Naive thymus-derived CD4-positive, alpha-beta T cell (primary cell): ENCODE data around the gene MAGEB16. TPM values are rescaled to one million over a fixed set of nuclear protein-coding genes. Genes with fewer than 3 reads are reported as not detected.

Source experiments
- ATAC-seq: fragments of 150-1000 bp; cut with Tn5 transposase; 2 replicates; pipeline ENCODE4 v1.10.0; 2021; ENCODE audit warnings: mild to moderate bottlenecking, moderate library complexity
- CTCF ChIA-PET: fragments of 350-600 bp; sonication (Branson Sonifier 250); formaldehyde crosslinking; loops from one replicate; lab custom pipeline; 2021; ENCODE audit warnings: antibody characterized with exemption; lab: Charles Lee
- POLR2A ChIA-PET: fragments of 350-600 bp; sonication (Branson Sonifier 250); formaldehyde crosslinking; loops from one replicate; lab custom pipeline; 2021; ENCODE audit warnings: antibody characterized with exemption, inconsistent platforms; lab: Charles Lee
- DNase-seq, 9 donors: peaks; one replicate each; pipeline versions ENCODE4 v3.0.0 to v3.0.0-alpha.2; 2020 to 2022; ENCODE audit warnings: mixed read lengths in 1 of 9
- H3K27ac ChIP-seq: one replicate; pipeline ENCODE4 v1.7.0; 2013; ENCODE audit warnings: mild to moderate bottlenecking, low read depth, low read length, moderate library complexity
- H3K27me3 ChIP-seq, 2 donors: one replicate each; pipeline ENCODE4 v1.7.0; 2013; ENCODE audit warnings: low read length in 2 of 2, mild to moderate bottlenecking in 2 of 2, moderate library complexity in 2 of 2; ENCODE audit not compliant: control insufficient read depth in 2 of 2, insufficient read depth in 2 of 2
- H3K36me3 ChIP-seq, 3 experiments: 1 replicate in 2 of 3; 2 replicates in 1 of 3; pipeline ENCODE4 v1.7.0; 2013; ENCODE audit warnings: low read length in 3 of 3, mild to moderate bottlenecking in 3 of 3, moderate library complexity in 1 of 3; ENCODE audit not compliant: insufficient read depth in 3 of 3, control insufficient read depth in 2 of 3
- H3K4me1 ChIP-seq, 2 donors: one replicate each; pipeline ENCODE4 v1.7.0; 2013; ENCODE audit warnings: low read length in 2 of 2, mild to moderate bottlenecking in 2 of 2, moderate library complexity in 1 of 2; ENCODE audit not compliant: control insufficient read depth in 2 of 2, insufficient read depth in 2 of 2
- H3K4me3 ChIP-seq: 2 replicates; pipeline ENCODE4 v1.7.0; 2013; ENCODE audit warnings: mild to moderate bottlenecking, low read length
- H3K9me3 ChIP-seq, 3 experiments: 1 replicate in 2 of 3; 2 replicates in 1 of 3; pipeline ENCODE4 v1.7.0; 2013; ENCODE audit warnings: low read length in 3 of 3; ENCODE audit not compliant: control insufficient read depth in 2 of 3
- H3K27ac Mint-ChIP-seq, 9 donors: one replicate each; pipeline ENCODE4 v1.8.0; 2020 to 2022; ENCODE audit warnings: mixed read lengths in 9 of 9, mild to moderate bottlenecking in 8 of 9, moderate library complexity in 5 of 9, inconsistent platforms in 2 of 9
- H3K27me3 Mint-ChIP-seq, 5 donors: one replicate each; pipeline ENCODE4 v1.8.0; 2021 to 2022; ENCODE audit warnings: mixed read lengths in 5 of 5, mild to moderate bottlenecking in 1 of 5
- H3K36me3 Mint-ChIP-seq, 5 donors: one replicate each; pipeline ENCODE4 v1.8.0; 2020 to 2022; ENCODE audit warnings: mixed read lengths in 5 of 5, mild to moderate bottlenecking in 3 of 5, inconsistent platforms in 1 of 5
- H3K4me1 Mint-ChIP-seq, 7 donors: one replicate each; pipeline ENCODE4 v1.8.0; 2020 to 2022; ENCODE audit warnings: mixed read lengths in 7 of 7, mild to moderate bottlenecking in 3 of 7, inconsistent platforms in 1 of 7
- H3K4me3 Mint-ChIP-seq, 10 donors: one replicate each; pipeline ENCODE4 v1.8.0; 2020 to 2022; ENCODE audit warnings: mild to moderate bottlenecking in 10 of 10, mixed read lengths in 10 of 10, moderate library complexity in 6 of 10, inconsistent platforms in 2 of 10
- H3K9me3 Mint-ChIP-seq, 11 donors: one replicate each; pipeline ENCODE4 v1.8.0; 2020 to 2022; ENCODE audit warnings: mixed read lengths in 11 of 11, mild to moderate bottlenecking in 4 of 11, inconsistent platforms in 1 of 11, moderate library complexity in 1 of 11
- intact Hi-C, 2 donors: fragments of 100-400 bp; cut with micrococcal nuclease; formaldehyde crosslinking; loops; one replicate each; pipeline ENCODE4 v1.15.1; 2023
- polyA plus RNA-seq, 2 donors: library from polyadenylated mRNA; unstranded; fragments of 300-500 nt; fragmentation: Illumina TruSeq; gene quantifications; one replicate each; pipeline ENCODE4 v1.2.3, GENCODE V29; 2021
- total RNA-seq, 6 experiments: library from RNA in 5 of 6; stranded (reverse) in 5 of 6; gene quantifications; 1 replicate in 5 of 6; 2 replicates in 1 of 6; pipeline ENCODE4 v1.2.3 and lab custom pipeline; 2021 to 2026

MAGEB16 gene
- total and polyA plus RNA-seq, 7 experiments from 2014 or later, result not detected

DNA sequence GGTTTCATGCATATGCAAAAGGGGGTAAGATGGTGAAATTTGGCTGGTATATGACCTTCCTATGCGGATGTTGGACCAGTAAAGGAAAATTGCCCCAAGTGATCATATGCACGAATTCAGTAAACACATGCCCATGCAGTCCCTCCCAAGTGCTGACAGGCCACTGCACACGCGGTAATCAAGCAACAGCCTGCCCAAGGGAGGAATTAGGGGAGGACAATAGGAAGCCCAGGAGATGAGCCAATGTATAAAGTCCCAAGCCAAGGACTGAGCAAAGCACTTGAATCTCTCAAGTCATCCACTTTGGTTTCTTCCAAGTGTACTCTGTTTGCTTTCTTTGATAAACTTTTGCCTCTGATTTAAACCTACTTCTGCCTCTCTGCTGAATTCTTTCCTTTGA, 21.1 kb downstream of the MAGEB16 start:
- H3K4me1 ChIP-seq, result no peaks in the 10 kb centered on the region
- no peaks in the 10 kb centered on the region for H3K4me1 Mint-ChIP-seq
- no peaks in the 10 kb centered on the region for H3K9me3 ChIP-seq
- H3K36me3 Mint-ChIP-seq, result no peaks in the 10 kb centered on the region
- H3K27me3 Mint-ChIP-seq, result no peaks in the 10 kb centered on the region
- DNase-seq (no peak), ATAC-seq (no peak)
- H3K9me3 Mint-ChIP-seq, result peaks cover 0 to 2% (median 0%) of the 10 kb centered on the region in 11 donors
- POLR2A ChIA-PET, result no interaction called here
- CTCF ChIA-PET, result no interaction called here
- no peak overlapping the region for H3K27ac Mint-ChIP-seq
- H3K27me3 ChIP-seq, result no peaks in the 10 kb centered on the region
- no peak overlapping the region for H3K4me3 ChIP-seq
- H3K4me3 Mint-ChIP-seq, result no peak overlapping the region
- no peaks in the 10 kb centered on the region for H3K36me3 ChIP-seq
- no peak overlapping the region for H3K27ac ChIP-seq
- intact Hi-C loops, result no loop called here

DNA sequence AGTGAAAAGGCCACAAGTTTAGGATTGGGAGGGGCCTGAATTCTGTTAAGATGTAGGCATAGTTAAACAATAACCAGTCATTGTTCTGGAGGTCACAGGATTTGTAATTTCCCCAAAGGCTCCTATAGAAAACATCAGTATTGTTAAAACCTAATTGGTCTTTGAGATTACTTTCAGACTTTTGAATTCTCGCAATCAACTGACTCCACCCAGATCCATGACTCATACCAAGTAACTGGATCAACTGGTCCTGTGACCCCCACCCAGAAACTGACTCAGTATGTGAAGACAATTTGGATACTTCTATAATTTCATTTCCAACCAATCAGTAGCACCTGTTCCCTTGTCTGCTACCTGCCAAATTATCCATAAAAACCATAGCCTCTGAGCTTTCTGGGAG, 28.4 kb downstream of the MAGEB16 start:
- DNase-seq (no peak), ATAC-seq (no peak)
- no peaks in the 10 kb centered on the region for H3K27me3 ChIP-seq
- H3K9me3 ChIP-seq, result no peaks in the 10 kb centered on the region
- H3K4me1 Mint-ChIP-seq, result no peaks in the 10 kb centered on the region
- H3K27ac Mint-ChIP-seq, result no peak overlapping the region
- no peaks in the 10 kb centered on the region for H3K36me3 ChIP-seq
- no peak overlapping the region for H3K27ac ChIP-seq
- ChIA-PET CTCF (no interaction called here), POLR2A (no interaction called here)
- no peak overlapping the region for H3K4me3 Mint-ChIP-seq
- peaks cover 0 to 5% (median 0%) of the 10 kb centered on the region in 11 donors for H3K9me3 Mint-ChIP-seq
- intact Hi-C loops, result no loop called here
- H3K4me3 ChIP-seq, result no peak overlapping the region
- H3K36me3 Mint-ChIP-seq, result no peaks in the 10 kb centered on the region
- no peaks in the 10 kb centered on the region for H3K27me3 Mint-ChIP-seq
- H3K4me1 ChIP-seq, result no peaks in the 10 kb centered on the region

DNA sequence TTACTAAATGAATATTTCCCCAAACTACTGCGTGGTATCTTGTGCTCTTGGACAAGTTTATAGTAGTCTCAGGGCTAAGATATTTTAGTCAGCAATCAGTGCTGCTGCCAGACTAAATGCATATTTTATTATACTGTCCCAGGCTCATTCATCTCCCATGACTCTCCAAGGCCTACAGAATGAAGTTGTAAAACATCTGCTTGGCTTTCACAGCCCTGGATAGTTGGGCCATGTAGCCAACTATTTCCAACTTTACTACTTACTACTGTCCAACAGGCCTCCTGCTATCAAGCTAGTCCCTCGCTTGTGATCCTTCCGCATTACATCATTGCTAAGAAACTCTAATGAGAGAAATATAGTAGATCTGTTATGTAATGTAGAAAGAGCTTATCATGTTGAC, 31.4 kb downstream of the MAGEB16 start:
- Mint-ChIP-seq H3K27me3 (no peaks in the 10 kb centered on the region), H3K4me1 (no peaks in the 10 kb centered on the region), H3K9me3 (peaks cover 0 to 13% (median 2%) of the 10 kb centered on the region in 11 donors), H3K27ac (no peak overlapping the region), H3K36me3 (no peaks in the 10 kb centered on the region), H3K4me3 (no peak overlapping the region)
- no peaks in the 10 kb centered on the region for H3K36me3 ChIP-seq
- no peaks in the 10 kb centered on the region for H3K9me3 ChIP-seq
- ChIA-PET CTCF (no interaction called here), POLR2A (no interaction called here)
- ATAC-seq (no peak), DNase-seq (no peak)
- no peak overlapping the region for H3K4me3 ChIP-seq
- H3K27ac ChIP-seq, result no peak overlapping the region
- intact Hi-C loops, result no loop called here
- H3K27me3 ChIP-seq, result no peaks in the 10 kb centered on the region
- no peaks in the 10 kb centered on the region for H3K4me1 ChIP-seq

DNA sequence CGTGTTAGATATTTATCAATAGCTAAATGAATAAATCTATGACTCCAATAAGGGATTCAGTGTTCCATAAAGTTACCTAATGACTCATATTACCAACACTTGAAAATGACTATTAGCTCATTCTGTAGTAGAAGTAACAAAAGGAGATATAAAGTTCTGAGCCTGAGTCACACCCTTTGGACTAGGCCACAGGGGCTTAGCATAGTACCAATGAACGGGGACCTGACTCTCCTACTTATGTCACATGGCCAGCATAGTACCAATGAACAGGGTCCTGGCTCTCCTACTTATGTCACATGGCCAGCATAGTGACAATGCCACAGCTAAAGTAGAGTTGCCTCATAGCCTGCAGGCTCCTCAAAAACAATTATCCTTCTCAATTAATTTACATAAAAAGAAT, 43.7 kb downstream of the MAGEB16 start:
- intact Hi-C loops, result no loop called here

DNA sequence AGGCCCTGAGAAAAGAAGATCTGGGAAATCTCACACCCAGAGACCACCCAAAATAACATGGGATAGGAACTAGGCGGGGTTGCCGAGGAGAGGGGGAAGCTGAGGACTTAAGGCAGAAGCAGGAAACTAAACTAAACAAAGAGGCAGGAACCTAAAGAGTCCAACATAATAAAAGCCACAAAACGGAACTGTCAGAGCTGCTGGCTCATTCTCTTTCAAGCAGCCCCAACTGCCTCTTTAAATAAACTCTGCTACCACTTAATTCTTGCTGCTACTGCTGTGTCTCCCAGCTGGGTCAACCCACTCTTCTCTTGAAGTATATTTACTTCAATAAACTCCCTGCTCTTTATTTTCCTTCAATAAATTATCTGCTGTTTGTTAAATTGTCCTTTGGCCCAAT, 44.5 kb downstream of the MAGEB16 start:
- intact Hi-C loops, result no loop called here
- DNase-seq, result no peak
- H3K4me3 ChIP-seq, result no peak overlapping the region

More for the DNA sequence above, 43.7 kb downstream of the MAGEB16 start:
- ChIA-PET POLR2A (no interaction called here), CTCF (no interaction called here)
- H3K27ac Mint-ChIP-seq, result no peak overlapping the region
- DNase-seq, result no peak
- no peaks in the 10 kb centered on the region for H3K36me3 Mint-ChIP-seq
- Histone ChIP-seq H3K4me1 (no peaks in the 10 kb centered on the region), H3K4me3 (no peak overlapping the region), H3K27me3 (no peaks in the 10 kb centered on the region), H3K36me3 (no peaks in the 10 kb centered on the region), H3K27ac (no peak overlapping the region), H3K9me3 (no peaks in the 10 kb centered on the region)
- H3K9me3 Mint-ChIP-seq, result peaks cover 0 to 4% (median 0%) of the 10 kb centered on the region in 11 donors
- peak; percentile 29 for ATAC-seq
- no peaks in the 10 kb centered on the region for H3K27me3 Mint-ChIP-seq
- peaks cover 0 to 1% (median 0%) of the 10 kb centered on the region in 7 donors for H3K4me1 Mint-ChIP-seq
- no peak overlapping the region for H3K4me3 Mint-ChIP-seq

DNA sequence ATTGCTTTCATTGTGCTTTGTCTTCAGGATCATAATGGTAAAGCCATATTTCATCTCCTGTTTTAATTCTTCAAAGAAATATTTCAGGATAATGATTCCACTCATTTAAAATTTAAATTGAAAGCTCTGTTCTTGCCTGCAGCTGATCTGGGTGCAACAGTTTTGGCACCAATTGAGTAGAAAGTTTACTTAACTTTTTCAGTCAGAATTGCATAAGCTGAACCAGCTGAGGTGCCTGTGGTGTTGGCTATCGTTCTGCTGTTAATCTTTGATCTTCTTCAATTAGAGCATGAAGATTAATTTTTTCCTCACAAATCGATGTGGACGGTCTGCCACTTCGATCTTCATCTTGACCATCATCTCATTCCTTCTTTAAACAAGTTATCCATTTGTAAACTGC, 49.6 kb downstream of the MAGEB16 start:
- POLR2A ChIA-PET, result no interaction called here
- Mint-ChIP-seq H3K27ac (no peak overlapping the region), H3K36me3 (no peaks in the 10 kb centered on the region), H3K4me1 (no peaks in the 10 kb centered on the region), H3K4me3 (no peak overlapping the region), H3K27me3 (no peaks in the 10 kb centered on the region), H3K9me3 (peaks cover 0 to 2% (median 0%) of the 10 kb centered on the region in 11 donors)
- intact Hi-C loops, result no loop called here
- no peak for ATAC-seq
- Histone ChIP-seq H3K36me3 (no peaks in the 10 kb centered on the region), H3K4me1 (no peaks in the 10 kb centered on the region), H3K27ac (no peak overlapping the region), H3K4me3 (no peak overlapping the region), H3K27me3 (no peaks in the 10 kb centered on the region), H3K9me3 (no peaks in the 10 kb centered on the region)
- no peak for DNase-seq
- CTCF ChIA-PET, result no interaction called here

More for the DNA sequence above, 44.5 kb downstream of the MAGEB16 start:
- H3K4me1 ChIP-seq, result no peaks in the 10 kb centered on the region
- ChIA-PET POLR2A (no interaction called here), CTCF (no interaction called here)
- no peak for ATAC-seq
- H3K4me3 Mint-ChIP-seq, result no peak overlapping the region
- no peaks in the 10 kb centered on the region for H3K27me3 ChIP-seq
- no peaks in the 10 kb centered on the region for H3K27me3 Mint-ChIP-seq
- H3K27ac Mint-ChIP-seq, result no peak overlapping the region
- peaks cover 0 to 4% (median 0%) of the 10 kb centered on the region in 11 donors for H3K9me3 Mint-ChIP-seq
- H3K36me3 ChIP-seq, result no peaks in the 10 kb centered on the region
- peaks cover 0 to 1% (median 0%) of the 10 kb centered on the region in 7 donors for H3K4me1 Mint-ChIP-seq
- H3K27ac ChIP-seq, result no peak overlapping the region
- H3K9me3 ChIP-seq, result no peaks in the 10 kb centered on the region
- H3K36me3 Mint-ChIP-seq, result no peaks in the 10 kb centered on the region
